ENCODE measurements around the gene SYNPO2. TPM values are rescaled to one million over a fixed set of nuclear protein-coding genes. Genes with fewer than 3 reads are reported as not detected.

The SYNPO2 gene
- total and polyA plus RNA-seq, 2 of the 8 experiments (the other 6 are each of a cell fraction or from before 2014, with no cell fraction given) = 0.50 to 4.2 TPM

GRCh38 chr4:118884716-118885115 is 3.9 kb upstream of the SYNPO2 start:
- H4K91ac ChIP-seq (replicated peaks; ENCODE audit: insufficient read length, low read length) = no peak overlapping the region
- H4K8ac ChIP-seq (ENCODE audit: extremely low read depth, insufficient read depth, low read length) = no peak overlapping the region
- H3K4me3 ChIP-seq (ENCODE audit: extremely low read depth in 1 of 4, insufficient read depth in 2 of 4, low read depth in 3 of 4, low read length in 4 of 4) = no peak overlapping the region
- no peak for DNase-seq (ENCODE audit: low read depth in 1 of 2, low spot score in 2 of 2)
- FAIRE-seq = no peak
- TF ChIP-seq TEAD4 (IDR thresholded peaks at IDR 0.05; ENCODE audit: low read depth, low read length) (no peak), CBX8 (IDR thresholded peaks at IDR 0.05; ENCODE audit: borderline replicate concordance, low read depth, low read length) (no peak), YY1 (IDR thresholded peaks at IDR 0.05; ENCODE audit: low read depth, low read length) (no peak), TAF1 (IDR thresholded peaks at IDR 0.05; ENCODE audit: low read depth, low read length) (no peak), FOSL1 (IDR thresholded peaks at IDR 0.05; ENCODE audit: insufficient read depth, low read depth, low read length) (no peak), POLR2A (IDR thresholded peaks at IDR 0.05; ENCODE audit: control extremely low read depth in 1 of 2, low read depth in 2 of 2, low read length in 2 of 2) (no peak), SIRT6 (IDR thresholded peaks at IDR 0.05; ENCODE audit: low read length) (no peak), CREB1 (IDR thresholded peaks at IDR 0.05) (no peak), CTBP2 (IDR thresholded peaks at IDR 0.05; ENCODE audit: borderline replicate concordance, insufficient read depth, insufficient read length, low read length) (no peak), EZH2 (IDR thresholded peaks at IDR 0.05; ENCODE audit: low read depth, low read length, severe bottlenecking) (no peak), POLR2AphosphoS5 (IDR thresholded peaks at IDR 0.05; ENCODE audit: low read depth, low read length) (no peak), SP2 (IDR thresholded peaks at IDR 0.05; ENCODE audit: low read length) (no peak)
- no peaks in the 10 kb centered on the region for H3K9me3 ChIP-seq (ENCODE audit: insufficient read depth in 2 of 2, low read depth in 1 of 2, low read length in 1 of 2)
- no peaks in the 10 kb centered on the region for H3K79me2 ChIP-seq (ENCODE audit: control insufficient read depth in 1 of 2, insufficient read depth in 2 of 2, low read length in 2 of 2)
- H3K4me2 ChIP-seq (ENCODE audit: insufficient read depth in 1 of 2, low read depth in 2 of 2, low read length in 2 of 2) = no peak overlapping the region
- H3K4ac ChIP-seq (replicated peaks; ENCODE audit: insufficient read length, low read depth, low read length) = no peak overlapping the region
- no peak overlapping the region for H4K5ac ChIP-seq (ENCODE audit: insufficient read length, low read depth, low read length)
- no peak overlapping the region for H3K9ac ChIP-seq (replicated peaks in 1 of 4; ENCODE audit: extremely low read depth in 1 of 4, low read depth in 3 of 4, low read length in 3 of 4)
- H2BK20ac ChIP-seq (ENCODE audit: low read length) = no peak overlapping the region
- H2BK15ac ChIP-seq (ENCODE audit: low read length) = no peak overlapping the region
- H3K36me3 ChIP-seq (ENCODE audit: control insufficient read depth in 2 of 4, insufficient read depth in 4 of 4, low read length in 3 of 4) = no peaks in the 10 kb centered on the region
- peaks cover 3% of the 10 kb centered on the region; the same call in 1 of the 2 replicates for H3K23me2 ChIP-seq (ENCODE audit: low read depth, low read length)
- no peak overlapping the region for H2BK5ac ChIP-seq (ENCODE audit: low read depth, low read length)
- no peak overlapping the region for H2BK120ac ChIP-seq (replicated peaks; ENCODE audit: low read depth, low read length)
- H3K27me3 ChIP-seq (replicated peaks in 1 of 4; ENCODE audit: control insufficient read depth in 3 of 4, extremely low read depth in 1 of 4, insufficient read depth in 3 of 4, low read length in 3 of 4) = no peaks in the 10 kb centered on the region
- H3K56ac ChIP-seq (replicated peaks; ENCODE audit: insufficient read length, low read depth, low read length) = no peak overlapping the region
- ChIA-PET POLR2A (ENCODE audit: partially characterized antibody) (interaction anchor here (1.5 kb wide), 1 partner anchor 9 kb away, joined by 4 read pairs; no protein-coding TSS in a partner anchor), CTCF (ENCODE audit: partially characterized antibody) (interaction anchor here (0.9 to 3.1 kb wide), 12 partner anchors 11 to 125 kb away, joined by 3 to 15 read pairs (median 4); no protein-coding TSS in a partner anchor)
- H3K23ac ChIP-seq (ENCODE audit: insufficient read length) = no peak overlapping the region
- no peak overlapping the region for H3K14ac ChIP-seq (ENCODE audit: insufficient read length)
- peaks cover 0 to 5% (median 0%) of the 10 kb centered on the region in 4 experiments; a peak in 1 of 7 replicates for H3K4me1 ChIP-seq (replicated peaks in 1 of 4; ENCODE audit: control insufficient read depth in 3 of 4, insufficient read depth in 4 of 4, low read length in 3 of 4)
- no peak overlapping the region for H3K18ac ChIP-seq (ENCODE audit: extremely low read depth, low read length)
- no peak overlapping the region for H2BK12ac ChIP-seq (ENCODE audit: low read depth, low read length)
- no peaks in the 10 kb centered on the region for H4K20me1 ChIP-seq (replicated peaks in 1 of 2; ENCODE audit: control insufficient read depth in 1 of 2, insufficient read depth in 2 of 2, low read length in 2 of 2)
- no peak overlapping the region for H2AK5ac ChIP-seq (ENCODE audit: low read depth, low read length)
- 91% methylated on average over 3 of the region's 3 CpGs; no CpG with 5 or more reads in 1 of the 2 experiments for WGBS, 2 experiments (ENCODE audit: extremely low coverage in 1 of 2, insufficient coverage in 1 of 2, insufficient read length in 1 of 2, insufficient replicate concordance in 2 of 2, low coverage in 1 of 2, low lambda C conversion rate in 2 of 2, missing lambda C conversion rate in 1 of 2)
- no peaks in the 10 kb centered on the region for H3K79me1 ChIP-seq (ENCODE audit: low read depth, low read length)
- H3K27ac ChIP-seq (ENCODE audit: low read depth, low read length) = no peak overlapping the region
- H2AFZ ChIP-seq (ENCODE audit: low read length) = no peak overlapping the region

All from H1 (cell line).